GM18519 (cell line): ENCODE data around the gene P2RX6.
"Not testable (repeated sequence)": the region's sequence is repeated elsewhere in the genome, so short reads cannot be mapped to it uniquely, and the experiment has no call there.

Experiments
- ATAC-seq: cut with Tn5 transposase; IDR thresholded peaks from one replicate; pipeline ENCODE4 v1.9.1; 2021; ENCODE audit warnings: mild to moderate bottlenecking, moderate library complexity; ENCODE audit not compliant: unreplicated experiment, low FRiP score

P2RX6 gene

DNA sequence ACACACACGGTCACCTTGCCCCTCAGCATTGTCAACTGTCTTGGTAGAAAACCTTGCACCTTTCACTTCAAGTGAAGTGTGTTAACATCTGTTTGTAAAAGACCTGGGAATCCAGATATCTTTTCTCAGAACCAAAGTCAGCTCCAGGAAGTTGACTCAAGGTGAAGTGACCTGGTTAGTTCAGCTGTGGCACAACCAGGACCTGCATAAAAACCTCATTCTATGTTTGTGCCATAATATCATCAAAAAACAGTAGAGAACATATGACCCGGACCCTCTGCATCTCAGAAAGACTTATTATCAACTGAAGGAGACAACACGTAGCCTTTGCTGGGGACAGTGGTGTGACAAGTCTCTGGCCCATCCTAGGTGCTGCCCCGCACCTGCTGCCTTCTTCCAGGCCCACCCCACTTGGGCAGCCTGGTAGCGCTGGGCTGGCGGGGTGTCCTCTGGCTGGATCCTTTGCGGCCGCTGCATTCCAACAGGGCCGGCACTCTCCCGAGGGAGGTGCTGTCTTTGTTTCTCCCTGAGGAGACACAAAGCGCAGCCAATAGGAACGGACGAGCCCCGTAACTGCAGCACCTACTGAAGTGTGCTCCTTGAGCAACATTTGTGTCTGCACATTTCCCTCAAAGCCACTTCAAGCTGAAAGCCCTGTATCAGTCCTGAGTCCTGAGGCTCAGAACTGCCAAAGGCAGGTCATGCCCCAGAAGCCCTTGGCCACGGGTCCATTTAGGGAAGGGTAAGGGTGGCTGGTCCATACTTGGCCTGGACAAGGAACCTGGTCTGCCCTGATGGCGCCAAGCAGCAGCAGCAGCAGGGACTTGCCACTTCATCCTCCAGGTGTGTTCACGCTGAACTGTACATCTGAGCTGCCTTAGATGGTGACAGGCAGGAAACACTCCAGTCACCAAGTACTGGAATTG is 56.0 kb downstream of the P2RX6 start:
- no peak for ATAC-seq

DNA sequence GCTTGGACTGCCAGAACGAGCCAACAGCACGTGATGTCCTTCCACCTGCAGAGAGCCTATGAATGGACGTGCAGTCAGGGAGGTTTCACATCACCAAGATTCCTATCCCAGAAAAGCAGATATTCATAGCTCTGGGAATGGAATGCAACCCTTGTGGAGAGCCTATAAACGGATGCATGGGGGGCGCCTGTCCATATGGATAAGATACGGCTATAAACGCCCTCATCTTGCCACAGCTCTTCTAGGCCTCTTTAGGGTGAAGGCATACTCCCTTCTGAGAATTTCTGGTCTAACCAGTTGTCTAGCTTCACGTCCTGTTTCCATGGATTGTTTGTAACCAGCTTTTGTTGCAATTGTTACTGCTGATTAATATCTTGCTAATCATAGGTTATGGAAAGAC is 56.8 kb downstream of the P2RX6 start:
- not testable (repeated sequence) for ATAC-seq

DNA sequence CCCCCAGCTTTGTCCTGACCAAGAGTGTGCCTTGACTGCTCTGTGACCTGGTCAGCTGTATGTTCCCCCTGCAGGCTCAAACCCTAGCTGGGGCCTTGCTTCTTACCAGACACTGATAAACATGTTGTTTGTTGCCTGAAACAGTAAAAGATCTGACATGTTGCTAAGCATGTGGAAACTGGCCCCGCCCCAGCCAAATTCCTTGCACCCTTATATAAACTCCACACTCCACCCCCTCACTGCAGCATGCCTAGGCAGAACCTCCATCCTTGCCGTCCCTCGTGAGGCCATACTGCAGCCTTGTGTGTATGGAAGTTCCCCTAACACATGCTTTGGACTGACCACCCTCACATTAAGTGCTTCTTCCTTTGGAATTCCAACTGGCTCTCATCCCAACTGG is 58.1 kb downstream of the P2RX6 start:
- ATAC-seq: no peak

DNA sequence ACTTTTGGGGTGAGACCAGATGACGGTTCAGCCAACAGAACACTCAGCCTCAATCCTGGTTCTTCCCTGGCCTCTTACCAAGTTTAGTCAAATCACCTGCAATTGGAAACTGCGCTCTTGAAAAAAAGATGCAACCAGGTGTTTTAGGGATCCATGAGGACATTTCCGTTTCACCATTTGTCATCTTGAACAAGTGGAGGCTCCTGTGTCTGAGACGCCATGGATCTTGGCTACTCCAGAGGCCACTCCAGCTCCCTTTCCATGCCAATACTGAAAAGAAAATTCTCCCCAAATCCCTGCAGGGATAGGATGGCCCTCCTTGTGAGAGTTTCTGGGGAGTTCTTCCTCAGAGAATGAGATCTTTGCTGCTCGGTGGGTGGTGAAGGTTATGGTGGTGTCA is 58.5 kb downstream of the P2RX6 start:
- ATAC-seq: no peak

DNA sequence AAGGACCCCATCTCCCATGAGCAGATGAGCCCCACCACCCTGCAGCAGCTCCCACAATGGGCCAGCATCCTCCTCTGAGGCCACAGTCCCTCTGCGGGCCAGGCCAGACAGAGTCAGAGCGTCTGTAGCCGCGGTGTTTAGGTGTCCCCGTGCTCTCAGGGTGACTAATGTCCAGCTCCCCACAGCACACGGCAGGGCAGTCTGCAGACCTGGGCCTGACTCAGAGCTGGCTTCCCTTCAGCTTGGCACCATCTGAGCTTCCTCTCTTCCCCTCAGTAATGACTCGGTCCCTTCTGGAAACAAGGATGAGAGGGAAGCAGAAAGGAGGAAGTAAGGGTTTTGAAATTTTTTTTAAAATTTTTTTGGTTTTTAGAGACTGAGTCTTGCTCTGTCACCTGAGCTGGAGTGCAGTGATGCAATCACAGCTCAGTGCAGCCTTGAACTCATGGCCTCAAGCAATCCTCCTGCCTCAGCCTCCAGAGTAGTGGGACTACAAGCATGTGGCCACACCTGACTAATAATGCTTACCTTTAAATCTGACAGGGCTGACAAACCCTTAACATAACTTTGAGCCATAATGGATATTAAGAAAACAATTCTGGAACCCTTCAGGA is 59.2 kb downstream of the P2RX6 start:
- ATAC-seq: no peak

DNA sequence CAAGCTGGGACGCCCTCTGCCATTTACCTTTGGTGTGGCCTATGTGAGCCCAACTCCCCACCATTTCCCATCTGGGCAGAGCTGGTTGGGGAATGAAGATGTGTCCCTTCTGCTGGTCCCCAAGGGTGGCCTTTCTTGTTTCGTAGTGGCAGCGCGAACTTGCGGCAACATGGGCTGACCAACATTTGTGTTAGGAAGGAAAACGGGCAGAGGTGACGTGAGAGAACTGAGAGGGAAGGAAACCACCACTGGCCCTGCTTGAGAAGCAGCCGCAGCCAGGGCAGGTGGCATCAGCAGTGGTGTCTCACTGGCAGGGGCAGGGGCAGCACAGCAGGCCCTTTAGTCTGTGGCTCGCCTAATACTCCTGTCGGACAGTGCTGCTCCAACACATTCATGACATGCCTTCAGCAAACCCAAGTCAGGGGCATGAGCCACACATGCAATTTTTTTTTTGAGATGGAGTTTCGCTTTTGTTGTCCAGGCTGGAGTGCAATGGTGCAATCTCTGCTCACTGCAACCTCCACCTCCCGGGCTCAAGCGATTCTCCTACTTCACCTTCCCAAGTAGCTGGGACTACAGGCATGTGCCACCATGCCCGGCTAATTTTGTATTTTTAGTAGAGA is 60.7 kb downstream of the P2RX6 start:
- ATAC-seq: no peak

DNA sequence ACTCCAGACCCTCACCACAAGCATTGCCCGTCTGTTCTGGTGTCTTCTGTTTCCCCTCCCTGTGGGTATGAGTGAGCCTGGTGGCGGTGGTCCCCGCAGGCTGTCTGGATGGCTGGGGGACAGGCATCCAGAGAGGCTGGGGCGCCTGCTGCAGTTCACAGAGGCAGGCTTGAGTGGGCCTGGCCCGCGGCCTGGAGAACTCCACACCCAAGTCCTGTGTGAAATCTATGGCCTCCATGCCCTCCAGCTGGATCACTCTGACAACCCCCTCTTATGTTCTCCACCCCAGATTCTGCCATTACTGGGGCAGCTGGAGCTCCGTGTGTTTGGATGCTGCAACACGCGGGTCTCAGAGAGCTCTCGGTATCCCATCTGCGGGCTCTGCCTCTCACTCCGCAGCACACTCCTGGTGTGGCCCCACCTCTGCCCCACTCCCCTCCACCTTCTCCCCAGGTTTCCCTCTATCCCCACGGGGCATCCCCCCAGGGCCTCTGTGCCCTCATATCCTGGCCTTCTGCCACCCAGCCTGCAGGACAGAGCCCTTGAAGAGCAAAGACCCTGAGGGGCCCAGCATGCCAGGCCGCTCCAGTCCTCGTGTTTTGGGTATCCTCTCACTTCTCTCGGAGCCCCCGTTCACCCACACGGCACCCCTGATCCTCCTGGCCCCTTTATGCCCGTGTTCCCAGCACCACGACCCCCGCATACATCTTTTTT is 62.1 kb downstream of the P2RX6 start:
- no peak for ATAC-seq
